Neural cell (in vitro differentiated cells): ENCODE measurements around the gene ARHGEF39.
"Not testable (repeated sequence)": the region's sequence is repeated elsewhere in the genome, so short reads cannot be mapped to it uniquely, and the experiment has no call there.

Experiments used
- EZH2 ChIP-seq: fragments of 200-600, 300-800 bp; shearing (Covaris generic), sonication (generic); IDR thresholded peaks from 2 replicates; pipeline ENCODE4 v1.6.1; 2014; ENCODE audit warnings: antibody characterized with exemption, low read length, borderline replicate concordance, mild to moderate bottlenecking; ENCODE audit not compliant: insufficient read depth, poor library complexity, severe bottlenecking
- MXI1 ChIP-seq: fragments of 450-650 bp; conservative IDR thresholded peaks from 2 replicates; pipeline ENCODE4 v1.6.1; 2014; ENCODE audit warnings: antibody characterized with exemption, mild to moderate bottlenecking; ENCODE audit not compliant: poor library complexity, severe bottlenecking
- POLR2AphosphoS5 ChIP-seq: IDR thresholded peaks from 2 replicates; pipeline ENCODE4 v1.6.1; 2012
- RAD21 ChIP-seq: fragments of 450-650 bp; conservative IDR thresholded peaks from 2 replicates; pipeline ENCODE4 v1.6.1; 2014; ENCODE audit warnings: antibody characterized with exemption, mild to moderate bottlenecking, moderate library complexity
- TF ChIP-seq, protein P1 (sequence below): fragments of 450-650 bp; IDR thresholded peaks from 2 replicates; pipeline ENCODE4 v1.5.1; 2014; ENCODE audit warnings: antibody characterized with exemption, mild to moderate bottlenecking, moderate library complexity; ENCODE audit not compliant: poor library complexity, severe bottlenecking
- TF ChIP-seq, protein P2 (sequence below): IDR thresholded peaks from 2 replicates; pipeline ENCODE4 v1.6.1; 2012; ENCODE audit warnings: borderline replicate concordance

DNA sequence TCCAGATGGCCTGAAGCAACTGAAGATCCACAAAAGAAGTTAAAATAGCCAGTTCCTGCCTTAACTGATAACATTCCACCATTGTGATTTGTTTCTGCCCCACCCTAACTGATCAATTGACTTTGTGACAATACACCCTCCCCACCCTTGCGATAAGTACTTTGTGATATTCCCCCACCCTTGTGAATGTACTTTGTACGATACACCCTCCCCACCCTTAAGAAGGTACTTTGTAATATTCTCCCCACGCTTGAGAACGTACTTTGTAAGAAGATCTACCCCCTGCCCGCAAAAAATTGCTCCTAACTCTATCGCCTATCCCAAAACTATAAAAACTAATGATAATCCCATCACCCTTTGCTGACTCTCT lies 28.1 kb downstream of the ARHGEF39 start:
- not testable (repeated sequence) for TF ChIP-seq RAD21, EZH2, POLR2AphosphoS5, MXI1
- TF ChIP-seq, protein P1, sequence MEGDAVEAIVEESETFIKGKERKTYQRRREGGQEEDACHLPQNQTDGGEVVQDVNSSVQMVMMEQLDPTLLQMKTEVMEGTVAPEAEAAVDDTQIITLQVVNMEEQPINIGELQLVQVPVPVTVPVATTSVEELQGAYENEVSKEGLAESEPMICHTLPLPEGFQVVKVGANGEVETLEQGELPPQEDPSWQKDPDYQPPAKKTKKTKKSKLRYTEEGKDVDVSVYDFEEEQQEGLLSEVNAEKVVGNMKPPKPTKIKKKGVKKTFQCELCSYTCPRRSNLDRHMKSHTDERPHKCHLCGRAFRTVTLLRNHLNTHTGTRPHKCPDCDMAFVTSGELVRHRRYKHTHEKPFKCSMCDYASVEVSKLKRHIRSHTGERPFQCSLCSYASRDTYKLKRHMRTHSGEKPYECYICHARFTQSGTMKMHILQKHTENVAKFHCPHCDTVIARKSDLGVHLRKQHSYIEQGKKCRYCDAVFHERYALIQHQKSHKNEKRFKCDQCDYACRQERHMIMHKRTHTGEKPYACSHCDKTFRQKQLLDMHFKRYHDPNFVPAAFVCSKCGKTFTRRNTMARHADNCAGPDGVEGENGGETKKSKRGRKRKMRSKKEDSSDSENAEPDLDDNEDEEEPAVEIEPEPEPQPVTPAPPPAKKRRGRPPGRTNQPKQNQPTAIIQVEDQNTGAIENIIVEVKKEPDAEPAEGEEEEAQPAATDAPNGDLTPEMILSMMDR, result not testable (repeated sequence)
- TF ChIP-seq, protein P2, sequence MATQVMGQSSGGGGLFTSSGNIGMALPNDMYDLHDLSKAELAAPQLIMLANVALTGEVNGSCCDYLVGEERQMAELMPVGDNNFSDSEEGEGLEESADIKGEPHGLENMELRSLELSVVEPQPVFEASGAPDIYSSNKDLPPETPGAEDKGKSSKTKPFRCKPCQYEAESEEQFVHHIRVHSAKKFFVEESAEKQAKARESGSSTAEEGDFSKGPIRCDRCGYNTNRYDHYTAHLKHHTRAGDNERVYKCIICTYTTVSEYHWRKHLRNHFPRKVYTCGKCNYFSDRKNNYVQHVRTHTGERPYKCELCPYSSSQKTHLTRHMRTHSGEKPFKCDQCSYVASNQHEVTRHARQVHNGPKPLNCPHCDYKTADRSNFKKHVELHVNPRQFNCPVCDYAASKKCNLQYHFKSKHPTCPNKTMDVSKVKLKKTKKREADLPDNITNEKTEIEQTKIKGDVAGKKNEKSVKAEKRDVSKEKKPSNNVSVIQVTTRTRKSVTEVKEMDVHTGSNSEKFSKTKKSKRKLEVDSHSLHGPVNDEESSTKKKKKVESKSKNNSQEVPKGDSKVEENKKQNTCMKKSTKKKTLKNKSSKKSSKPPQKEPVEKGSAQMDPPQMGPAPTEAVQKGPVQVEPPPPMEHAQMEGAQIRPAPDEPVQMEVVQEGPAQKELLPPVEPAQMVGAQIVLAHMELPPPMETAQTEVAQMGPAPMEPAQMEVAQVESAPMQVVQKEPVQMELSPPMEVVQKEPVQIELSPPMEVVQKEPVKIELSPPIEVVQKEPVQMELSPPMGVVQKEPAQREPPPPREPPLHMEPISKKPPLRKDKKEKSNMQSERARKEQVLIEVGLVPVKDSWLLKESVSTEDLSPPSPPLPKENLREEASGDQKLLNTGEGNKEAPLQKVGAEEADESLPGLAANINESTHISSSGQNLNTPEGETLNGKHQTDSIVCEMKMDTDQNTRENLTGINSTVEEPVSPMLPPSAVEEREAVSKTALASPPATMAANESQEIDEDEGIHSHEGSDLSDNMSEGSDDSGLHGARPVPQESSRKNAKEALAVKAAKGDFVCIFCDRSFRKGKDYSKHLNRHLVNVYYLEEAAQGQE, result not testable (repeated sequence)
